SK-N-SH (cell line): Measurements from ENCODE around the gene NPFFR1. TPM values are rescaled to one million over a fixed set of nuclear protein-coding genes. Genes with fewer than 3 reads are reported as not detected.

Experiments
- CTCF ChIA-PET: fragments of 300-600, 350-600 bp; formaldehyde crosslinking; extraction: SDS; loops from one replicate; lab custom pipeline; 2021; lab: Yijun Ruan, JAX
- POLR2A ChIA-PET: fragments of 350-600 bp; sonication (Branson Sonifier 250); formaldehyde crosslinking; extraction: SDS; loops from one replicate; lab custom pipeline; 2020; ENCODE audit warnings: antibody characterized with exemption, inconsistent platforms; lab: Yijun Ruan, JAX
- DNase-seq: peaks from one replicate; pipeline ENCODE4 v3.0.0; 2012
- H2AFZ ChIP-seq: fragments of 200-600 bp; sonication (generic); 2 replicates; pipeline ENCODE4 v1.8.1; 2016; ENCODE audit warnings: antibody characterized with exemption, mild to moderate bottlenecking, low read depth
- H3F3A ChIP-seq: fragments of 200-600 bp; sonication (generic); replicated peaks from 2 replicates; pipeline ENCODE3; 2016; ENCODE audit warnings: antibody characterized with exemption, mild to moderate bottlenecking; ENCODE audit not compliant: insufficient read depth
- H3K27ac ChIP-seq, 2 experiments: fragments of 200-500 bp in 1 of 2; fragments of 200-600 bp in 1 of 2; sonication (Bioruptor generic) in 1 of 2; sonication (generic), shearing (Covaris generic) in 1 of 2; 2 replicates each; pipeline versions ENCODE4 v1.5.1 to v1.6.1; 2014 to 2016; ENCODE audit warnings: low read depth in 2 of 2, inconsistent platforms in 1 of 2, low read length in 1 of 2, mild to moderate bottlenecking in 1 of 2, mixed read lengths in 1 of 2
- H3K27me3 ChIP-seq: fragments of 200-600 bp; sonication (generic), shearing (Covaris generic); 2 replicates; pipeline ENCODE4 v1.6.1; 2016; ENCODE audit warnings: mixed run types; ENCODE audit not compliant: insufficient read depth
- H3K36me3 ChIP-seq, 2 experiments: fragments of 200-500 bp in 1 of 2; fragments of 200-600 bp in 1 of 2; sonication (Bioruptor generic) in 1 of 2; sonication (generic) in 1 of 2; replicated peaks in 1 of 2; 2 replicates each; pipeline versions ENCODE3 to v1.5.1; 2014 to 2016; ENCODE audit warnings: low read length in 1 of 2, mild to moderate bottlenecking in 1 of 2; ENCODE audit not compliant: insufficient read depth in 2 of 2, control insufficient read depth in 1 of 2
- H3K4me1 ChIP-seq, 2 experiments: fragments of 200-500 bp in 1 of 2; fragments of 200-600 bp in 1 of 2; sonication (Bioruptor generic) in 1 of 2; sonication (generic), shearing (Covaris generic) in 1 of 2; 2 replicates each; pipeline versions ENCODE4 v1.5.1 to v1.6.1; 2014 to 2016; ENCODE audit warnings: low read depth in 1 of 2, low read length in 1 of 2, mixed run types in 1 of 2; ENCODE audit not compliant: insufficient read depth in 2 of 2, control insufficient read depth in 1 of 2
- H3K4me2 ChIP-seq: fragments of 200-600 bp; sonication (generic), shearing (Covaris generic); 2 replicates; pipeline ENCODE4 v1.6.1; 2017; ENCODE audit warnings: mixed run types
- H3K4me3 ChIP-seq, 2 experiments: fragments of 200-500 bp in 1 of 2; fragments of 200-600 bp in 1 of 2; sonication (Bioruptor generic) in 1 of 2; sonication (generic), shearing (Covaris generic) in 1 of 2; 2 replicates each; pipeline versions ENCODE4 v1.5.1 to v1.8.1; 2014 to 2016; ENCODE audit warnings: low read depth in 2 of 2, inconsistent platforms in 1 of 2, low read length in 1 of 2, mild to moderate bottlenecking in 1 of 2, mixed read lengths in 1 of 2, moderate library complexity in 1 of 2
- H3K79me2 ChIP-seq: fragments of 200-600 bp; sonication (generic); 2 replicates; pipeline ENCODE4 v1.8.1; 2017; ENCODE audit warnings: mild to moderate bottlenecking; ENCODE audit not compliant: insufficient read depth
- H3K9ac ChIP-seq: fragments of 200-600 bp; sonication (generic); 2 replicates; pipeline ENCODE4 v1.6.1; 2017; ENCODE audit warnings: mixed run types
- H3K9me2 ChIP-seq: fragments of 200-600 bp; sonication (generic); 2 replicates; pipeline ENCODE4 v1.6.1; 2017; ENCODE audit warnings: mixed run types
- H3K9me3 ChIP-seq: fragments of 200-600 bp; sonication (generic); 2 replicates; pipeline ENCODE4 v1.6.1; 2017; ENCODE audit warnings: mixed run types, mild to moderate bottlenecking, moderate library complexity
- H4K20me1 ChIP-seq: fragments of 200-600 bp; sonication (generic); 2 replicates; pipeline ENCODE4 v1.6.1; 2017; ENCODE audit warnings: mild to moderate bottlenecking, mixed run types; ENCODE audit not compliant: insufficient read depth
- CTCF ChIP-seq: fragments of 200-600 bp; sonication (generic); IDR thresholded peaks from 2 replicates; pipeline ENCODE4 v1.6.1; 2017; ENCODE audit warnings: antibody characterized with exemption, mild to moderate bottlenecking, moderate library complexity
- JUND ChIP-seq: IDR thresholded peaks from 2 replicates; pipeline ENCODE4 v1.4.0; 2012
- MAX ChIP-seq: IDR thresholded peaks from 2 replicates; pipeline ENCODE4 v1.4.0; 2012; ENCODE audit warnings: low read depth
- NFIC ChIP-seq: IDR thresholded peaks from 2 replicates; pipeline ENCODE4 v1.4.0; 2012; ENCODE audit warnings: borderline replicate concordance
- RAD21 ChIP-seq: IDR thresholded peaks from 2 replicates; pipeline ENCODE4 v1.6.1; 2012; ENCODE audit warnings: mild to moderate bottlenecking, low read length
- RFX5 ChIP-seq: IDR thresholded peaks from 2 replicates; pipeline ENCODE4 v1.6.1; 2012; ENCODE audit warnings: mild to moderate bottlenecking, improper control_type of control experiment, low read length
- RXRA ChIP-seq: IDR thresholded peaks from 2 replicates; pipeline ENCODE4 v1.4.0; 2012; ENCODE audit warnings: low read depth, mild to moderate bottlenecking, borderline replicate concordance
- SMC3 ChIP-seq: IDR thresholded peaks from 2 replicates; pipeline ENCODE4 v1.6.1; 2012; ENCODE audit warnings: low read depth, low read length, improper control_type of control experiment
- TEAD4 ChIP-seq: IDR thresholded peaks from 2 replicates; pipeline ENCODE4 v1.4.0; 2012; ENCODE audit warnings: mild to moderate bottlenecking, borderline replicate concordance; ENCODE audit not compliant: insufficient read depth
- ZBTB33 ChIP-seq: IDR thresholded peaks from 2 replicates; pipeline ENCODE4 v1.4.0; 2012; ENCODE audit warnings: low read depth, borderline replicate concordance
- WGBS: methylation state at CpG from one replicate; pipeline ENCODE4 v1.1.6; 2017; ENCODE audit warnings: low lambda C conversion rate; 5-methylcytosine and 5-hydroxymethylcytosine counted together
- polyA plus RNA-seq, 3 experiments: library from polyadenylated mRNA; depleted of rRNA; stranded (reverse); fragments of >200 nt; gene quantifications; 2 replicates each; pipeline ENCODE4 v1.2.3, GENCODE V29; 2012
- TF ChIP-seq, protein P1 (sequence below): IDR thresholded peaks from 2 replicates; pipeline ENCODE4 v1.4.0; 2012; ENCODE audit warnings: low read depth, borderline replicate concordance
- TF ChIP-seq, protein P2 (sequence below): IDR thresholded peaks from 2 replicates; pipeline ENCODE4 v1.6.1; 2012; ENCODE audit warnings: mild to moderate bottlenecking, low read depth, low read length, moderate library complexity

The NPFFR1 gene, protein sequence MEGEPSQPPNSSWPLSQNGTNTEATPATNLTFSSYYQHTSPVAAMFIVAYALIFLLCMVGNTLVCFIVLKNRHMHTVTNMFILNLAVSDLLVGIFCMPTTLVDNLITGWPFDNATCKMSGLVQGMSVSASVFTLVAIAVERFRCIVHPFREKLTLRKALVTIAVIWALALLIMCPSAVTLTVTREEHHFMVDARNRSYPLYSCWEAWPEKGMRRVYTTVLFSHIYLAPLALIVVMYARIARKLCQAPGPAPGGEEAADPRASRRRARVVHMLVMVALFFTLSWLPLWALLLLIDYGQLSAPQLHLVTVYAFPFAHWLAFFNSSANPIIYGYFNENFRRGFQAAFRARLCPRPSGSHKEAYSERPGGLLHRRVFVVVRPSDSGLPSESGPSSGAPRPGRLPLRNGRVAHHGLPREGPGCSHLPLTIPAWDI
- not detected in 2 replicates for polyA plus RNA-seq (2012; rRNA removed)
- under 0.01 TPM in 1 of 2 replicates, not detected in the other for polyA plus RNA-seq (2012; cell fraction: cytosol; rRNA removed)
- polyA plus RNA-seq (2012; cell fraction: nucleus; rRNA removed) = 0.01 TPM in 2 replicates

- H3K4me2 ChIP-seq = peak within 1 kb of the TSS; percentile 52
- no peaks in the 10 kb centered on the region for H4K20me1 ChIP-seq
- no peaks in the 10 kb centered on the region for H3K36me3 ChIP-seq
- ChIA-PET POLR2A (no interaction called here), CTCF (interaction anchor here (0.6 to 4.9 kb wide), 6 partner anchors 11 to 93 kb away, joined by 3 to 27 read pairs (median 3); no protein-coding TSS in a partner anchor)
- WGBS = 15% methylated on average over 23 of the region's 63 CpGs
- no peak within 1 kb of the TSS for H2AFZ ChIP-seq
- DNase-seq = peak; percentile 75
- no peak within 1 kb of the TSS for H3K9ac ChIP-seq
- H3K9me3 ChIP-seq = no peaks in the 10 kb centered on the region
- H3K4me1 ChIP-seq = peaks cover 0 to 5% of the 10 kb centered on the region in 2 experiments; a peak in 1 of 4 replicates
- TF ChIP-seq SMC3 (peak; percentile 29; the same call in 1 of the 2 replicates), ZBTB33 (no peak), RAD21 (peak; percentile 43; the same call in 1 of the 2 replicates)
- TF ChIP-seq, protein P1, sequence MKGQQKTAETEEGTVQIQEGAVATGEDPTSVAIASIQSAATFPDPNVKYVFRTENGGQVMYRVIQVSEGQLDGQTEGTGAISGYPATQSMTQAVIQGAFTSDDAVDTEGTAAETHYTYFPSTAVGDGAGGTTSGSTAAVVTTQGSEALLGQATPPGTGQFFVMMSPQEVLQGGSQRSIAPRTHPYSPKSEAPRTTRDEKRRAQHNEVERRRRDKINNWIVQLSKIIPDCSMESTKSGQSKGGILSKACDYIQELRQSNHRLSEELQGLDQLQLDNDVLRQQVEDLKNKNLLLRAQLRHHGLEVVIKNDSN = no peak
- no peak within 1 kb of the TSS for H3K27ac ChIP-seq
- peaks cover 32% of the 10 kb centered on the region for H3K27me3 ChIP-seq
- H3K79me2 ChIP-seq = no peaks in the 10 kb centered on the region
- H3F3A ChIP-seq = no peaks in the 10 kb centered on the region
- H3K4me3 ChIP-seq = peak within 1 kb of the TSS in 1 of 2 experiments; percentile 37; a peak in 2 of 4 replicates
- H3K9me2 ChIP-seq = no peaks in the 10 kb centered on the region
Observed at GRCh38 chr10:70283445-70284399, at the start of gene NPFFR1. TSS of gene NPFFR1 (minus strand) at chr10:70284004. CDS start at chr10:70283676, 328 bp downstream.

DNA sequence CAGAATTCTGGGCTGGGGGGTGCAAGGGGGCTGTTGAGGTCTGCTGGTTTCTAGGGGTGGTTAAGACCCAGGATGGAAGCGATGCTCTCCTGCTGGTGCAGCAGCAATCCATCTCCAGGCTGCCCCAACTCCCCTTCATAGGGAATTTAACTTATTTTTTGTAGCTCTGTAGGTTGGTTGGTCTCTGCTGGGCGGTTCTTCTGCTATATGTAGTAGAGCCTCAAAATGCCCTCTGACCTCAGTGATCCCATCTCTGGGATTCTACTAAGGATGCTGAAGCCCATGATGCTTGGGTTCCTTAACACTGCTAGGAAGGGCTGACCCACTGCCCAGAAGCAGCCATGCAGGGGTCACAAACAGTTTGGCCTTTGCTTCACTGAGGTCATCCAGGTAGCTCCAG is 49.5 kb upstream of the NPFFR1 start:
- Histone ChIP-seq H3K4me3 (no peak overlapping the region), H3K4me2 (no peak overlapping the region), H3K27ac (no peak overlapping the region), H3K9me3 (no peaks in the 10 kb centered on the region), H3K79me2 (no peaks in the 10 kb centered on the region), H3K4me1 (peaks cover 31 to 39% of the 10 kb centered on the region in 2 experiments; a peak in 3 of 4 replicates), H3K9me2 (no peaks in the 10 kb centered on the region), H3K36me3 (no peaks in the 10 kb centered on the region), H2AFZ (no peak overlapping the region), H3K27me3 (no peaks in the 10 kb centered on the region), H4K20me1 (no peaks in the 10 kb centered on the region), H3F3A (peaks cover 21% of the 10 kb centered on the region), H3K9ac (no peak overlapping the region)
- DNase-seq = no peak
- WGBS = 100% methylated on average over 2 of the region's 2 CpGs
- ChIA-PET POLR2A (no interaction called here), CTCF (interaction anchor here (1.5 to 2.7 kb wide), 3 partner anchors 13 to 111 kb away, joined by 3 to 13 read pairs (median 7); no protein-coding TSS in a partner anchor)
- TF ChIP-seq NFIC = no peak
- no peak for TF ChIP-seq MAX
- TF ChIP-seq RXRA = no peak
- TF ChIP-seq JUND = no peak
- no peak for TF ChIP-seq RFX5
- TF ChIP-seq, protein P2, sequence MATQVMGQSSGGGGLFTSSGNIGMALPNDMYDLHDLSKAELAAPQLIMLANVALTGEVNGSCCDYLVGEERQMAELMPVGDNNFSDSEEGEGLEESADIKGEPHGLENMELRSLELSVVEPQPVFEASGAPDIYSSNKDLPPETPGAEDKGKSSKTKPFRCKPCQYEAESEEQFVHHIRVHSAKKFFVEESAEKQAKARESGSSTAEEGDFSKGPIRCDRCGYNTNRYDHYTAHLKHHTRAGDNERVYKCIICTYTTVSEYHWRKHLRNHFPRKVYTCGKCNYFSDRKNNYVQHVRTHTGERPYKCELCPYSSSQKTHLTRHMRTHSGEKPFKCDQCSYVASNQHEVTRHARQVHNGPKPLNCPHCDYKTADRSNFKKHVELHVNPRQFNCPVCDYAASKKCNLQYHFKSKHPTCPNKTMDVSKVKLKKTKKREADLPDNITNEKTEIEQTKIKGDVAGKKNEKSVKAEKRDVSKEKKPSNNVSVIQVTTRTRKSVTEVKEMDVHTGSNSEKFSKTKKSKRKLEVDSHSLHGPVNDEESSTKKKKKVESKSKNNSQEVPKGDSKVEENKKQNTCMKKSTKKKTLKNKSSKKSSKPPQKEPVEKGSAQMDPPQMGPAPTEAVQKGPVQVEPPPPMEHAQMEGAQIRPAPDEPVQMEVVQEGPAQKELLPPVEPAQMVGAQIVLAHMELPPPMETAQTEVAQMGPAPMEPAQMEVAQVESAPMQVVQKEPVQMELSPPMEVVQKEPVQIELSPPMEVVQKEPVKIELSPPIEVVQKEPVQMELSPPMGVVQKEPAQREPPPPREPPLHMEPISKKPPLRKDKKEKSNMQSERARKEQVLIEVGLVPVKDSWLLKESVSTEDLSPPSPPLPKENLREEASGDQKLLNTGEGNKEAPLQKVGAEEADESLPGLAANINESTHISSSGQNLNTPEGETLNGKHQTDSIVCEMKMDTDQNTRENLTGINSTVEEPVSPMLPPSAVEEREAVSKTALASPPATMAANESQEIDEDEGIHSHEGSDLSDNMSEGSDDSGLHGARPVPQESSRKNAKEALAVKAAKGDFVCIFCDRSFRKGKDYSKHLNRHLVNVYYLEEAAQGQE = no peak
- no peak for TF ChIP-seq CTCF
- TF ChIP-seq, protein P1 = no peak
- TF ChIP-seq TEAD4 = no peak
